Adipocyte (in vitro differentiated cells): ENCODE measurements around the gene HEPN1.

Source experiments
- DNase-seq: peaks from one replicate; pipeline ENCODE4 v3.0.0-alpha.2; 2015; ENCODE audit warnings: low read depth
- H3K27me3 ChIP-seq: replicated peaks from 2 replicates; pipeline ENCODE4 v1.7.0; 2013; ENCODE audit warnings: mild to moderate bottlenecking, low read length, moderate library complexity; ENCODE audit not compliant: control insufficient read depth, insufficient read depth
- H3K36me3 ChIP-seq: 2 replicates; pipeline ENCODE4 v1.7.0; 2013; ENCODE audit warnings: low read length, mild to moderate bottlenecking, moderate library complexity; ENCODE audit not compliant: control insufficient read depth, insufficient read depth, severe bottlenecking
- H3K4me1 ChIP-seq: 2 replicates; pipeline ENCODE4 v1.7.0; 2013; ENCODE audit warnings: mild to moderate bottlenecking, low read length, moderate library complexity; ENCODE audit not compliant: control insufficient read depth, insufficient read depth
- H3K4me3 ChIP-seq: 2 replicates; pipeline ENCODE4 v1.7.0; 2013; ENCODE audit warnings: mild to moderate bottlenecking, low read length, moderate library complexity
- H3K9ac ChIP-seq: 2 replicates; pipeline ENCODE4 v1.7.0; 2013; ENCODE audit warnings: mild to moderate bottlenecking, low read length, moderate library complexity
- H3K9me3 ChIP-seq: 2 replicates; pipeline ENCODE4 v1.7.0; 2013; ENCODE audit warnings: mild to moderate bottlenecking, low read length, moderate library complexity; ENCODE audit not compliant: control insufficient read depth

Gene HEPN1

DNA sequence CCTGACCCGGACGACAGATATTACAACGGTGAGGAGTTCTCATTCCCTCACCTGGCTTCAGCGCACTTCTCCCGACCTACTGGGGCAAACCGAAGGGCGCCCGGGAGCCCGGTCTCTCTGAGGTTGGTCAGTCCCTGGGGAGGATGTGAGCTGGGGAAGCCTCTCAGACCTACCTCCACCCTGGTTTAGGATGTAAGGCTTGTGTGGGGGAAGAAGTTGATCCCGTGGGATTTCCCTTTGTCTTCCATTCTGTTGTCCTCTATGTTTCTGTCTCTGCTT lies 41.5 kb upstream of the HEPN1 start:
- DNase-seq = no peak
- no peaks in the 10 kb centered on the region for H3K36me3 ChIP-seq
- no peak overlapping the region for H3K9ac ChIP-seq
- H3K4me1 ChIP-seq = peaks cover 6% of the 10 kb centered on the region
- H3K9me3 ChIP-seq = no peaks in the 10 kb centered on the region
- H3K4me3 ChIP-seq = no peak overlapping the region
- peaks cover 14% of the 10 kb centered on the region for H3K27me3 ChIP-seq

DNA sequence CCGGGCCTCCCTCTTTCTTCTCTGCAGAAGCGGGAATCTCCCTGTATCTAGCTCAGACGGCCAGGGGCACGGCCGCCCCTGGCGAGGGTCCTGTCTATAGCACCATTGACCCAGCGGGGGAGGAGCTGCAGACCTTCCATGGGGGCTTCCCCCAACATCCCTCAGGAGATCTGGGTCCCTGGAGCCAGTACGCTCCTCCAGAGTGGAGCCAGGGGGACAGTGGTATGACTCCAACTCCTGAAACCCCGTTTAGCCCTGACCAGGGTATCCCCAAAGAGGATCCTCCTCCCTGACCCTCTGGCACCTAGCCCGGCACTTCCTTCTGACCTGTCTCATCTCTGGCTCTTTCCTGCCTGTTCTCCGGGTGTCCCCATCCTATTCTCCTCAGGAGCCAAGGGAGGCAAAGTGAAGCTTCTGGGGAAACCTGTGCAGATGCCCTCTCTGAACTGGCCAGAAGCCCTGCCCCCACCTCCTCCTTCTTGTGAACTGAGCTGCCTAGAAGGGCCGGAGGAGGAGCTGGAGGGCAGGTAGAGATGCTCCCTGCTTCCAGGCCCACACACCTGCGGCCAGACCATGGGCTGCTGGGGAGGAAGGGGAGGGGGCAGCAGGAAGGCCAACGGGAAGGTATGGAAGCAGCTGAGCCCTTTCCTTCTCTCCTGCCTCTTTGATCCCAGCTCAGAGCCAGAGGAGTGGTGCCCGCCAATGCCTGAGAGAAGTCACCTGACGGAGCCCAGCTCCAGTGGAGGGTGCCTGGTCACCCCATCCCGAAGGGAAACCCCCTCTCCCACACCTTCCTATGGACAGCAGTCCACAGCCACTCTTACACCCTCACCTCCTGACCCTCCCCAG lies 40.9 kb upstream of the HEPN1 start:
- H3K36me3 ChIP-seq = no peaks in the 10 kb centered on the region
- DNase-seq = no peak
- no peak overlapping the region for H3K4me3 ChIP-seq
- H3K9me3 ChIP-seq = no peaks in the 10 kb centered on the region
- H3K27me3 ChIP-seq = peaks cover 8% of the 10 kb centered on the region
- peaks cover 8% of the 10 kb centered on the region for H3K4me1 ChIP-seq
- H3K9ac ChIP-seq = no peak overlapping the region

DNA sequence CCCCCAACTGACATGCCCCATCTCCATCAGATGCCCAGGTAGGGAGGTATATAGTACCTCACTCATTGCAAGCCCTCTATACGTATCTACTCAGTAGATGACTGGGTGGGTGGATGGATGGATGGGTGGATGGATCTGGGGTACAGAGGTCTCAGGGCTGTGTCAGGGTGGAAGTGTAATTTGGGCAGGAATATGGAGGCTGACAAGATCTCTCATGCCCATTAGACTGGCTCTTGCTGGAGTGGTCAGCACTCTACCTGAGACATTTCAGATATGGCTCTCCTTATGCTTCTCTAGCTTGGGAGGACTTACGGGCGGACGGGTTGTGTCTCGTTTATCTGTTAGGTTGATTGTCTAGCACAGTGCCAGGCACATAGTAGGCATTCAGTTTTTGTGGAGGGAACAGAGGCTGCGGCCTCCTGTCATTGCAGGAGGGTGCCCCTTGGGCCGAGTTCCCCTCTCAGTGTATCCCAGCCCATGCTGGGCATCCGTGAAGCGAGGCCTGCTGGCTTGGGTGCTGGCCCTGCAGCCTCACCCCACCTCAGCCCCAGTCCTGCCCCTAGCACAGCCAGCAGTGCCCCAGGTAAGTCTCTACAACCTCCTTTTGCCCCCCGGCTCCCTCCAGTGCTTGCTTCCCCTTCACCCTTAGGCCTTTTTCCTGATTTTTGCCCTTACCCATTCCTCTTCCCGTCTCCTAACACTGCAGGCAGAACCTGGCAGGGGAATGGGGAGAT lies 40.1 kb upstream of the HEPN1 start:
- H3K9ac ChIP-seq = no peak overlapping the region
- peaks cover 8% of the 10 kb centered on the region for H3K4me1 ChIP-seq
- H3K36me3 ChIP-seq = no peaks in the 10 kb centered on the region
- peaks cover under 1% of the 10 kb centered on the region for H3K27me3 ChIP-seq
- H3K9me3 ChIP-seq = no peaks in the 10 kb centered on the region
- no peak for DNase-seq
- no peak overlapping the region for H3K4me3 ChIP-seq

DNA sequence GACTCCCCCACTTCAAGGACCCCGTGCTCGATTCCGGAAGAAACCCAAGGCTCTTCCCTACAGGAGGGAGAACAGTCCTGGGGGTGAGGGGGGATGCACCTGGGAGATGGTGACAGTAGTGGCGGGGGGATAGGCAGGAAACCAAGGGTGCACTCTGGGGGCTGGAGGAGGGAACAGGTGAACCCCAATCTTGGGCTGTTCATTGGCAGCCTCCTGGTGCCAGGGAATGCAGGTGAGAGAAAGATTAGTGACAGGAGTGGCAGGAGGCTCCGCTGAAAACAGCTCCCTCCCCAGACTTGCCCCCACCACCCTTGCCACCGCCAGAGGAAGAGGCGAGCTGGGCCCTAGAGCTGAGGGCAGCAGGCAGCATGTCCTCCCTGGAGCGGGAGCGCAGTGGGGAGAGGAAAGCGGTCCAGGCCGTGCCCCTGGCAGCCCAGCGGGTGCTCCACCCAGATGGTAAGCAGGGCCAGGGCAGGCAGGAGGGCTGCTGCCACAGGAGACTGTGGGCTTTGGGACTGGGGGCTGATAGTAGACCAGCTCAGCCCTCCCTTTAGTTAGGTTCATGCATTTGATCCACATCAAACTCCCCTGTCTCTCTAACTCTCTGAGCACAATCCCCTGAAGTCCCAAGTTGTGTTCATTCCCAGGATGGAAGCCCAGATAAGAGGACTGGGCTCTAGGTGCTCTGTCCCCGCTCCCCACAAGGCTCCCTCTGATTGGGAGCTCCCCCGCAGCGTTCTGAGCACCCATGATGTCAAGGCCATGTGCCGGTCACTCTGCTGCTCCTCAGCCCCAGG lies 39.4 kb upstream of the HEPN1 start:
- no peaks in the 10 kb centered on the region for H3K27me3 ChIP-seq
- no peak overlapping the region for H3K9ac ChIP-seq
- H3K4me3 ChIP-seq = no peak overlapping the region
- peaks cover 8% of the 10 kb centered on the region for H3K4me1 ChIP-seq
- no peak for DNase-seq
- no peaks in the 10 kb centered on the region for H3K9me3 ChIP-seq
- H3K36me3 ChIP-seq = no peaks in the 10 kb centered on the region

DNA sequence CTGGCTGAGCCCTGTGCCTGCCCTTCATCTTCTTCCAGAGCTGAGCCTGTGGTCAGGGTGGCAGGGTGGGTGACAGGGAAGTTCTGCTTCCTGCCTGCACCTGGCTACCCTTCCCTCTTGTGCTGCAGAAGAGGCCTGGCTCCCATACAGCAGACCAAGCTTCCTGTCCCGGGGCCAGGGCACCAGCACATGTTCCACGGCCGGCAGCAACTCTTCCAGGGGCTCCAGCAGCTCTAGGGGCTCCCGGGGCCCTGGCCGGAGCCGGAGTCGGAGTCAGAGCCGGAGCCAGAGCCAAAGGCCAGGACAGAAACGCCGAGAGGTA lies 38.8 kb upstream of the HEPN1 start:
- no peak for DNase-seq
- Histone ChIP-seq H3K36me3 (no peaks in the 10 kb centered on the region), H3K9me3 (no peaks in the 10 kb centered on the region), H3K27me3 (no peaks in the 10 kb centered on the region), H3K4me3 (no peak overlapping the region), H3K4me1 (peaks cover 8% of the 10 kb centered on the region), H3K9ac (no peak overlapping the region)

DNA sequence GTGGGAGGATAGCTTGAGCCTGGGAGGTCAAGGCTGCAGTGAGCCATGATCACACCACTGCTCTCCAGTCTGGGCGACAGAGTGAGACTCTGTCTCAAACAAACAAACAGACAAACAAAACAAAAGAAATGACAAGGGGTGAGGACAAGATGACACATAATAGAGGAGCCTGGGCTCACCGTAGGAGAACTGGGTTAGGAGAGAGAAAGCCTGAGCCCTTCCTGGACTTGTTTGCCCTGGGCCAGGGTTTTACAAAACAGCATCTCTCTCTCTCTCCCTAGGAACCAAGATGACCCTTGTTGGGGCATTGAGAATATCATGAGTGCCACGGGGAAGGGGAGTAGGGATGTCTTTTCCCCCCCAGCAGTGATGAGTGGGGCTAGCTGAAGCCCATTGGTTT lies 38.1 kb upstream of the HEPN1 start:
- Histone ChIP-seq H3K9ac (no peak overlapping the region), H3K27me3 (no peaks in the 10 kb centered on the region), H3K4me1 (peaks cover 8% of the 10 kb centered on the region), H3K9me3 (no peaks in the 10 kb centered on the region), H3K4me3 (no peak overlapping the region), H3K36me3 (no peaks in the 10 kb centered on the region)
- DNase-seq = no peak

DNA sequence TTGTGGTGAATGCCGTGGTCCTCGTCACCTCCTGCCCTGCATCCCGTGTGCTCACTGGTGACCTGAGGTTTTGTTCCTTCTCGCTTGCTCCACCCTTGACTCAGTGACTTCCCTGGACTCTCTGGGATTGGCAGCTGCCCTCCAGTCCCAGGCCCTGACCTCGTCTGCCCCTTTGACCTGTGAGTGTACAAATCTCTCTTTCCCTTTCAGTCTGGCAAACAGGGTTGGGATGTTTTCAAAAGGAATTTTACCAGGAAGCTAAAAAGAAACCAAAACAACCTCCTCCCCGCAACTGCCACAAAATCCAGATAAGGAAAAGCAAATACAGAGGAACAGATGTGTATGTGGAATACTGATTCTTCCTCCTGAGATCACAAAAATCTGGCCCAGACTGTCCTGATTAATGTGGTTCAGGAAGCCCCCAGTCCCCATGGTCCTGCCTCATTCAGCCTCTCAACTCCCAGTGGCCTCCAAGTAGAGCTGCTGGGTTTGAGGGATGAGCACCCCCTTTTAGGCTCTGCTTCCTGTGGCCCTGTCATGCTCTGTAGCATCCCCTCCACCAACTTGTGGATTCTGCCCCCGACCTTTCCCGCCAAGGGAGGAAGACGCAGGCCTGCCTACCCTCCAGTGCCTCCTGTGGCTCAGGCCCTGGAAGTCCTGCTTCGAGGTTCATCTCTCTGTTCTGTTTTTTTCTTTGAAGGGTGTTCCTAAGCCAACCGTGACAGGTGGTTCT lies 36.5 kb upstream of the HEPN1 start:
- Histone ChIP-seq H3K9ac (peak overlapping the region; percentile 61), H3K9me3 (no peaks in the 10 kb centered on the region), H3K27me3 (no peaks in the 10 kb centered on the region), H3K4me1 (peaks cover 8% of the 10 kb centered on the region), H3K4me3 (peak overlapping the region; percentile 66), H3K36me3 (no peaks in the 10 kb centered on the region)
- DNase-seq = no peak

DNA sequence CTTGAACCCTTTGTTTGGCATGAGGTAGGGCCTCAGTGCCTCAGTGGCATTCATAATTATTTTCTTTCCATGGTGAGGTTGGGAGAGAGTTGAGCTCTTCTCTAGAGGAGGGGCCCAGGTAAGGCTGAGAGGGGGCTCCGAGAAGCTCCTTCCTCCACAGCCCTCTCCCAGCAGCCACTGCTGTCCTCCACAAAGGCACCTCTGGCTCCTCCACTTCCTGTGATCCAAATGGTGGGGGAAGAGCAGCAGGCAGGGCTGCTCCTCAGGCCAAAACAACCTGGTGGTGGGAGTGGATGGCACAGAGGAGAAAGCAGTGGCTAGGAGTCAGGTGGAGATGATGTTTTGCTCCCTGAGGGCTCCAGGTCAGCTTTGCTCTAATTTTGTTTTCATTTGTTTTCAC lies 34.7 kb upstream of the HEPN1 start:
- no peak overlapping the region for H3K9ac ChIP-seq
- DNase-seq = no peak
- H3K36me3 ChIP-seq = no peaks in the 10 kb centered on the region
- H3K4me1 ChIP-seq = peaks cover 21% of the 10 kb centered on the region
- H3K9me3 ChIP-seq = no peaks in the 10 kb centered on the region
- no peaks in the 10 kb centered on the region for H3K27me3 ChIP-seq
- H3K4me3 ChIP-seq = no peak overlapping the region

DNA sequence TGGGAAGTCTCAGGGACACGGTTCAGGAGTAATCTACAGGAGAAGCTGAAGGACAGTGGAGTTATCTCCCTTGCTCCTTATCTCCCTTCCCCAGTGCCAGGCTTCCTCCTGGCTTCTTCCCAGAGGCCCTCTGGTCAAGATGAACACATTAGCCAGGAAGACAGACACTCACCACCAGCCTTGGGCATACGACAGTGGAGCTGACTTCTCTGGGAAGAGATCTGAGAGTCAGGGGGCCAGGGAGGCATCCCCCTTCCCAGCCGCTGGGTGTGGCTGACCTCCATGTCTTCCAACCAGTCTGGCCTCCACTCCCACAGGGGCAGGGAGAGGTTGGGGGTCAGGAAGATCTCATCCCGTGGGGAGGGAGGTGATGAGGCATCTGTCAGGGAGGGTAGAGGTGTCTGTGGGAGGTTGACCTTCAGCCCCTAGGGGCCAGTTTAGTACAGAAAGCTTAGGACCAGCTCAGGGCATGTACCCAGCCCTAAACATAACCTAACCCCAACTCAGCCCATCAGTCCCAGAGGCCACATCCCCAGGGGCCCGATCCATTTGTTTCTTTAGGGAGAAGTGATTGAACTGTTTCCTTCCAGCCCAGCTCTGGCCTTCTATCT lies 34.1 kb upstream of the HEPN1 start:
- no peaks in the 10 kb centered on the region for H3K36me3 ChIP-seq
- H3K4me1 ChIP-seq = peaks cover 22% of the 10 kb centered on the region
- H3K9ac ChIP-seq = no peak overlapping the region
- DNase-seq = no peak
- no peak overlapping the region for H3K4me3 ChIP-seq
- H3K27me3 ChIP-seq = no peaks in the 10 kb centered on the region
- no peaks in the 10 kb centered on the region for H3K9me3 ChIP-seq

DNA sequence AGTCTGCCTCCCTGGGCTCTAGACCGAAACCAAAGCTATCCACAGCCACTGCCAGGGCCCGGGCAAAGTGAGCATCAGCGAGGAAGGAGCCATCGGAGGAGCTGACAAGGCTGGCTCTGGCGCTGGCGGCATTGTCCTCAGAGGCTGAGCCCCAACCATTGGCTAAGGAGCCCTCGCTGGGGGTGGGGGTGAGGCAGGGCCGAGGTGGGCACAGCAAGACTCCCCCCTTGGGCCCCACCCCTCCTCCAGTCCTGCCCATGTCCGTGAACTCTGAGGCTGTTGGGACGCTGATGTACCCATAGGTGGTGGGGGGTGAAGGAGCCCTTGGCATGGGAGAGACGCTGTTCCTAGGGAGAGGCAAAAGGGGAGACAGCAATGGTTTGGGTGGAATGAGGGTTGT lies 32.6 kb upstream of the HEPN1 start:
- Histone ChIP-seq H3K4me3 (no peak overlapping the region), H3K9ac (no peak overlapping the region), H3K4me1 (peaks cover 26% of the 10 kb centered on the region), H3K27me3 (no peaks in the 10 kb centered on the region), H3K36me3 (no peaks in the 10 kb centered on the region), H3K9me3 (no peaks in the 10 kb centered on the region)
- DNase-seq = no peak
